A673 (cell line): ENCODE data around the gene NOB1.

Experiments
- EZH2 ChIP-seq: fragments of 200-600 bp; sonication (generic); IDR thresholded peaks from 2 replicates; pipeline ENCODE4 v1.6.1; 2017; ENCODE audit warnings: borderline replicate concordance, low read depth, mild to moderate bottlenecking, mixed read lengths, antibody characterized with exemption, low read length; ENCODE audit not compliant: poor library complexity, severe bottlenecking
- TF ChIP-seq, protein P1 (sequence below): fragments of 300-800, 200-600 bp; sonication (generic); conservative IDR thresholded peaks from 2 replicates; pipeline ENCODE4 v1.5.1; 2017; ENCODE audit warnings: low read depth, mild to moderate bottlenecking, antibody characterized with exemption, low read length, moderate library complexity, mixed read lengths

DNA sequence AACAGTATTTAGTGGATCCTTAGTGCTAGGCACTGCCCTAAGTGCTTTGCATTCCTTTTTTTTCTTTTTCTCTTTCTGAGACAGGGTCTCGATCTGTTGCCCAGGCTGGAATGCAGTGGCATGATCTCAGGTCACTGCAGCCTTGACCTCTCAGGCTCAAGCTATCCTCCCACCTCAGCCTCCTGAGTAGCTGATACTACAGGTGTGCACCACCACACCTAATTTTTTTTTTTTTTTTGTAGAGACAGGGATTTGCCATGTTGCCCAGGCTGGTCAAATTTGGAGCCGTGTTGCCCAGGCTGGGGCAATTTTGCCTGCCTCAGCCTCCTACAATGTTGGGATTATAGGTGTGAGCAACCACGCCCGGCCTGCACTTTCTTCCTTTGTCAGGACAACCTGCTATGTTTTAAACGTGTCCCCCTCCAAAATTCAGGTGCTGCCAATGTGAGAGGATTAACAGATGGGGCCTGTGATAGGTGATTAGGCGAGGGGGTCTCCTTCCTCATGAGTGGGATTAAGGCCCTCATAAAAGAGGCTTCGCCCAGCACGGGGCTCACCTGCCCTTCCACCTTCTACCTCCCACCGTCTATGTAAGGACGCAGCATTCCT lies 33.8 kb downstream of the NOB1 start:
- TF ChIP-seq, protein P1, sequence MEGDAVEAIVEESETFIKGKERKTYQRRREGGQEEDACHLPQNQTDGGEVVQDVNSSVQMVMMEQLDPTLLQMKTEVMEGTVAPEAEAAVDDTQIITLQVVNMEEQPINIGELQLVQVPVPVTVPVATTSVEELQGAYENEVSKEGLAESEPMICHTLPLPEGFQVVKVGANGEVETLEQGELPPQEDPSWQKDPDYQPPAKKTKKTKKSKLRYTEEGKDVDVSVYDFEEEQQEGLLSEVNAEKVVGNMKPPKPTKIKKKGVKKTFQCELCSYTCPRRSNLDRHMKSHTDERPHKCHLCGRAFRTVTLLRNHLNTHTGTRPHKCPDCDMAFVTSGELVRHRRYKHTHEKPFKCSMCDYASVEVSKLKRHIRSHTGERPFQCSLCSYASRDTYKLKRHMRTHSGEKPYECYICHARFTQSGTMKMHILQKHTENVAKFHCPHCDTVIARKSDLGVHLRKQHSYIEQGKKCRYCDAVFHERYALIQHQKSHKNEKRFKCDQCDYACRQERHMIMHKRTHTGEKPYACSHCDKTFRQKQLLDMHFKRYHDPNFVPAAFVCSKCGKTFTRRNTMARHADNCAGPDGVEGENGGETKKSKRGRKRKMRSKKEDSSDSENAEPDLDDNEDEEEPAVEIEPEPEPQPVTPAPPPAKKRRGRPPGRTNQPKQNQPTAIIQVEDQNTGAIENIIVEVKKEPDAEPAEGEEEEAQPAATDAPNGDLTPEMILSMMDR: no peak
- no peak for TF ChIP-seq EZH2
